ENCODE results near the gene ATRNL1.
"Not testable (repeated sequence)": the region's sequence is repeated elsewhere in the genome, so short reads cannot be mapped to it uniquely, and the experiment has no call there.

The ATRNL1 gene

DNA sequence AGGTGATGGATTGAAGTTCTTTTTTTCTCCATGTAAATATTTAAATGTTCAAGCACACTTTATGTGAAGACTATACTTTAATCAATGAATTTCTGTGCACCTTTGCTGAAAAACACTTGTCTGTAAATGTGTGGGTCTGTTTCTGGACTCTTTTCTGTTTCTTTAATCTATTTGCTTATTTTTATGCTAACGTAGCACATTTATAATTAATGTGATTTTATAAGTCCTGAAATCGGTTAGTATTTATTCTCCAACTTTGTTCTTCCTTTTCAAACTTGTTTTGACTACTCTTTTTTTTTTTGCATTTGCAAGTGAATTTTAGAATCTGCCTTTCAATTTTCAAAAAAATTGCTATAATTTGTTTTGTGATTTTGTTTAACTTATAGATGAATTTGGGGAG lies 334.4 kb downstream of the ATRNL1 start:
- no peak for DNase-seq (ENCODE audit: low read depth)

DNA sequence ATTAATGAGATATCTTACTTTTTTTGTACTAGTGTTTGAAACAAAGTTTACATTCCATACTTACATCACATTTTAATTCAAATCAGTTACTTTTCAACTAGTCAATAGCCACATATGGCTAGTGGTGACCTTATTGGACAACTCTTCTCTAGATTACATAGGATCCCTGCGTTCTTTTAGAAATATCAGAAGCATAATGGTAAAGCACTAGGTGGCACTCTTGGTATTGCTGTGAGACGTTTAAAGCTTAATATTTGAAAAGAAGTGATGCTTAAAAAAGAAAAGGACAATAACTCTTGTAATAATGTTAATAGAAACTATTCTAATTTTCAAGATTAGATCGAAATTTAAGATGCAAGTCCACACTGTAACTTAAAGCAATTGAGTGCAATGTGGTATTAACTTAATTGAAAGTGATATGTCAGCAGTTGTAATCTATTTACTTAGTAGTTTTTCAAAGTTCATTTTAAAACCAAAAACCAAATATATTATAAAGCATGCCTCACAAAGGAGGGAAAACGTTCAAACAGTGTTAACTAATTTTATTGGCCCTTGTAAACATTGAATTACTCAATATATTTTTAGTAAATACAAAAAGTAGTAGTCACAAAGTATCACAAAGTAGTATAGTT lies 339.1 kb downstream of the ATRNL1 start:
- no peak for DNase-seq (ENCODE audit: low read depth)

DNA sequence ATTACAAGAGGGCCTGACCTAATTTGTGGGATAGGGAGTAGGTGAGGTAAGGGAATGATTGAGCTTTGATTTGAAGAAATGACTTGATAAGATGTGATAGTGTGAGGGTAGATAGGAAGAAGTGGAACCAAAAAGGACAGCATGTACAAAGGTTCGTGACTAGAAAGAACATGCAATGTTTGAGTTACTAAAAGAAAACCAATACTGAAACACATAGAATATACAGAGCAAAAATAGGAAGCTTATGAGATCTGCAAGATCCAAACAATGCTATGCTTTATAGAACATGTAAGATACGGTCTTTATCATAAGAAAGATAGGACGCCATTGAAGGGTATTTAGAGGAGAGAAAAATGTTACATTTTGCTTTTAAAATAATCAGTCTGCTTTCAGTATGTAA lies 343.8 kb downstream of the ATRNL1 start:
- DNase-seq (ENCODE audit: low read depth): no peak

DNA sequence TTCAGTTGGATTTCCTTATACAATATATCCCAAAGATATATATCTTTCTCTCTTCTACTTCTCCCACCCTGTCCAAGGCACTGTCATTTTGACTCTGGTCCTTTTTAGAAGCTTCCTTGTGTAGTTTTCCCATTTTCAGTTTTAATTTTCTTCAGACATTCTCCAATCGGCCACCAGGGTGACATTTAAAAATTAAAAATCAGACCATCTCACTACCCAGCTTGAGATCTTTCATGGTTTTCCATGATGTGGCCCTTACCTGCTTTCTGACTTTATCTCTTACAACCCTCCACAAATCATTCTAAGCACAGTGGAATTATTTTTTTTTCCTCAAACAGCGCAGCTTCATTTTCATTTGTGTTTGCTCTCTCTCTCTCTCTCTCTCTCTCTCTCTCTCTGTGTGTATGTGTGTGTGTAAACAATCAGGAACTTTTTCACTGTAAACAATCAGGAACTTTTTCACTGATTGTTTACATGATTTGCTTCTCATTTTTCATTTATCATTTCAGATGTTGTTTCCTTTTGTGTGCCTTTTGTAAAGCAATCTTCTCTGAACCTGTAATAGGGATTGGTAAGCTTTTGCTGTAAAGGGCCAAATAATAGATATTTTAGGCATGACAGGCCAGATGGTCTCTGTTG lies 348.9 kb downstream of the ATRNL1 start:
- DNase-seq (ENCODE audit: low read depth): no peak

DNA sequence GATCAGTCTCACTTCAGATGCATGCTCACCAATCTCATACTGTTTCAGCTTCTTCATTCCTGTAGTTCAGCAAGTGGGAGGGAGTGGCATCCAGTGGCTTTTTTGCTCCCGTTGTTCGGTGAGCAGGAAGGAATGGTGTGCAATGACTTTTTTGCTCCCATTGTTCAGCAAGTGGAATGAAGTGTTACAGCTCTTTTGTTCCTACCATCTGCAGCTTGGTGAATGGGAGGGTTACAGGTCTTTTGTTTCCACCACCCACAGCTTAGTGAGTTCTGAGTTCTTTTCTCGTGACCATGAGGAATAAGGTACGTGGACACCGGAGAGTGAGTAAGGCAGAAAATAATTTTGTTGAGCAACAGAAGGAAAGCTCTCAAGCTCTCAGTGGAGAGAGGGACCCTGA lies 363.6 kb downstream of the ATRNL1 start:
- DNase-seq (ENCODE audit: low read depth): no peak

DNA sequence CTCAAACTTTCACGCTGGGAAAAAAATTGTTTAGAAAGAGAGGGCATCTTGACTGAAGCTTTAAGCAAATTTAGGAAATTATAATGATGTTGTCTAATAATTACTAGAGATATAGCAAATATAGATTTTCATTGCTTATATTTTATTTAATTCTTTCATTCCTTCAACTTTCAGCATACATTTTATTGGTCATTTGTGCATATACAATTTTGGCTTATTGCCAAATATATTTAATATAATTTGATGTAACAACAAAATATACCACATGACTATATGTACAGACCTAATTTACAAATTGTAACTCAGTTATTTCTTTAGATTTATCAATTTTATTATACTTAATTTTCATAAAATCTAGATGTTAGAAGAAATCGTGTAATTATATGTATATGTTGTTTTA lies 390.1 kb downstream of the ATRNL1 start:
- DNase-seq (ENCODE audit: low read depth): no peak

DNA sequence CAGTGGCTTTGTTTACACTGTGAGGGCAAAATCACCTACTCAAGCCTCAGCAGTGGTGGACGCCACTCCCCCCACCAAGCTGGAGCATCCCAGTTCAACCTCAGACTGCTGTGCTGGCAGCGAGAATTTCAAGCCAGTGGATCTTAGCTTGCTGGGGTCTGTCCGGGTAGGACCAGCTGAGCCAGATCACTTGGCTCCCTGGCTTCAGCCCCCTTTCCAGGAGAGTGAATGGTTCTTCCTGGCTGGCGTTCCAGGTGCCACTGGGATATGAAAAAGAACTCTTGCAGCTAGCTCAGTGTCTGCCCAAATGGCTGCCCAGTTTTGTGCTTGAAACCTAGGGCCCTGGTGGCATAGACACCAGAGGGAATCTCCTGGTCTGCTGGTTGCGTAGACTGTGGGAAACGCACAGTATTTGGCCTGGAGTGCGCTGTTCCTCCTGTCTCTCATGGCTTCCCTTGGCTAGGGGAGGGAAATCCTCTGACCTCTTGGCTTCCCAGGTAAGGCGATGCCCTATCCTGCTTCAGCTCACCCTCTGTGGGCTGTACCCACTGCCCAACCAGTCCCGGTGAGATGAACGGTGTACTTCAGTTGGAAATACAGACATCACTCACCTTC lies 398.5 kb downstream of the ATRNL1 start:
- DNase-seq (ENCODE audit: low read depth): no peak

DNA sequence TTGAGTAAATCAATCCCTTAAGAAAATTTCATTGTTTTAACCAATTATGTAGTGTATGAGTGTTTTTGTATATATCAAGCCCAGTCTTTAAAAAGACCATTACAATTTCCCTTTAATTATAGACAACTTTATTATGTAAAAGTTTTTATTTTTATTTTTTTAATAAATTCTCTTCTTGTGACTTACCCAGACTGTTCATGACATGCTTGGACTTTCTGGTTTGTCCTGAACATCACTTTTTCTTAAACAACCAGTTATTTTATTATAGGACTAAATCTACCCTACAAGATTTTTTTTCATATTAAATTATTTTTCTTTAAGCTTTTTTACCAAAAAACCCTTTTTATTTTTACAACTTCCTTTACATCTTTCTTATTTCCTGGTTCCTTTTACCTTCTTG lies 410.4 kb downstream of the ATRNL1 start:
- DNase-seq (ENCODE audit: low read depth): no peak

DNA sequence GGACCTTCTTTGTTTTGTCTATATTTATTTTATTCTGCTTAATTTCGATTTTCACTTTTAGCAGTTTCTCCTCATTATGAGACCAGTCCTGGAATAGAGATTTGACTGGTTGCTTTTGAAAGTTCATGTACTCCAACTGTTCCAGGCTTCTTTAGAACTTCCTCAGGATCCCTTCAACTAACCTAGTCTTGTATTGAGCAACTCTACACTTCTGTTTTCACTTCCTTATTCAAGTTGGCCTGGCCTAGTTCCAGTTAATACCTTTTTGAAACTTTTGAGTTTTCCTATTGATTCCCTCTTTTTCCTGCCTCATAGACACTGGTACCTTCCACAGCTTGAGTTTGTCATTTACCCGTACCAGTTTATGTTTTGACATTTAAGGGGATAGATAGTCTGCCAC lies 421.7 kb downstream of the ATRNL1 start:
- no peak for DNase-seq (ENCODE audit: low read depth)

DNA sequence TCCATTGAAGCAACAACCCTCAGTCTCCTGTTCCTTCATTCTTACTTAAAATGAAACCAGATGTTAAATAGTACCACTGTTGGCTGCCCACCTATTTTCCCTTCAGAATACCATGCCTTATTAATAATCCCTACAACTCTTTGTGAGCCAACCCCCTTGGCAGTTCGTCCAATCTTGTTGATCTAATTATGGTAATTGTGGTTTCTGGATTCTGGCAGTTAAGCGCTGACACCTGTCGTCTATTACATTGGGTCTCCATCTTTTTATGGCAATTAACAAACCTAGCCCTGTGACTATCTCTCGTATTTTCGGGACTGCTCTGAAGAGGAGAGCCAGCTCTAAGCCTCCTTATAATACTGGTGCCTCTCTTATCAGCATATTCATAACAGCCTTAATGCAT lies 432.0 kb downstream of the ATRNL1 start:
- DNase-seq (ENCODE audit: low read depth): no peak

DNA sequence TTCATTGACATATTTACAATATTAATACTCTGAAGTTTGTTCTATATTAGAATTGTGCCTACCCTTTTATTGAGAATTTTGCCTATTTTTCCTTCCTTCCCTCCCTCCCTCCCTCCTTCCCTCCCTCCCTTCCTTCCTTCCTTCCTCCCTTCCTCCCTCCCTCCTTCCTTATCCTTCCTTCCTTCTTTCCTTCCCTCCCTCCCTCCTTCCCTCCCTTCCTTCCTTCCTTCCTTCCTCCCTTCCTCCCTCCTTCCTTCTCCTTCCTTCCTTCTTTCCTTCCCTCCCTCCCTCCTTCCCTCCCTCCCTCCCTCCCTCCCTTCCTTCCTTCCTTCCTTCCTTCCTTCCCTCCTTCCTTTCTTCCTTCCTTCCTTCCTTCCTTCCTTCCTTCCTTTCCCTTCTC lies 434.5 kb downstream of the ATRNL1 start:
- not testable (repeated sequence) for DNase-seq (ENCODE audit: low read depth)

DNA sequence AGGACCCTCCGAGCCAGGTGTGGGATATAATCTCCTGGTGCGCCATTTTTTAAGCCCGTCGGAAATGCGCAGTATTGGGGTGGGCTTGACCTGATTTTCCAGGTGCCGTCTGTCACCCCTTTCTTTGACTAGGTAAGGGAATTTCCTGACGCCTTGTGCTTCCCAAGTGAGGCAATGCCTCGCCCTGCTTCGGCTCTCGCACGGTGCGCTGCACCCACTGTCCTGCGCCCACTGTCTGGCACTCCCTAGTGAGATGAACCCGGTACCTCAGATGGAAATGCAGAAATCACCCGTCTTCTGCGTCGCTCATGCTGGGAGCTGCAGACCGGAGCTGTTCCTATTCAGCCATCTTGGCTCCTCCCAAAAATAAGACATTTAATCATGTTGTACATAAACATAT lies 443.2 kb downstream of the ATRNL1 start:
- DNase-seq (ENCODE audit: low read depth): not testable (repeated sequence)

DNA sequence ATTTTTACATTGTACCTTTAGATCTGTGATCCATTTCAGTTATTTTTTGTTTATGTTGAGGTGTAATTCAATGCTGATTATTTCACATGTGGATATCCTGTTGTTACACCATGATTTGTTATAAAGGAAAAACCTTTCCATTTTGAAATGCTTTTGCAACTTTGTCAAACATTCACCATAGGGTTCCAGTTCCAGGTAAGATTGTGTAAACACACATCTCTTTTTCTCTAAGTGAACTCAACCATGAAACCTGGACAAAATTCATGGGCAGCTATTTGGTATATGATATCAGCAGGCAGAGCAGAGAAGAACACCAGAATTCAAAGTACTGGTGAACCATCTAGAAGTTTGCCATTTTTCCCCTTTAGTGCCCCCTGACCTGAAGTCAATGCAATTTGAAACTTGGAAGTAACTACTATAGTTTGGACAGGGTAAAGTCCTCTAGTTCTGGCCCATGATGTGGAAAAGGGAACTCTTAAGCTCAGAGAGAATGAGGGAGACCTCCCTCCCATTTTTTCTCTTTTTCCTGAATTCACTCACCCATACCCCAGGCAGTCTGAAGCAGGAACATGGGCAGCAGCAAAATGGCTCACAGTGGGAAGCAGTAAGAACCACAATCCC lies 446.1 kb downstream of the ATRNL1 start:
- DNase-seq (ENCODE audit: low read depth): no peak

DNA sequence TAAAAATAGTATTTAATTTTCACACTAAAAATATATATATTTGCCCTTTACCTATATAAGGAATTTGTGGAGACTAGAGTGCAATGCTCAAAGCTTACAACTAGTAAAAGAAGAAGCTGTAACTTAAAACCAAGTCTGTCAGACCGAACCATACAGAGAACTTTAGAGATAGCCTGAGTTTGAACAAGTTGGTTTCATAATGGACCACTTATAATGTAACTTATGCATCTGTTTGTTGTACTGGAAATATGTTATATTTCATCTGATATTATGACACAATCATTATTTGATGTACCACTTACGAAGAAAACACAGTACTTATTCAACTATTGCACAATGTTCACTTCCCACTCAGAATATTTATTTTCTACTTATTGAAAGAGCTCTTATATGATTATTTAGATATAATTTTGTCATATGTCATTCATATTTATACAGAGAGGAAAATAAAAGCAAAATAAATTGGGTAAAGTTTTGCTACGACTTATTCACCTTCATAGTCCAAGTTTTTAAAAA lies 462.8 kb downstream of the ATRNL1 start:
- DNase-seq (ENCODE audit: low read depth): no peak

DNA sequence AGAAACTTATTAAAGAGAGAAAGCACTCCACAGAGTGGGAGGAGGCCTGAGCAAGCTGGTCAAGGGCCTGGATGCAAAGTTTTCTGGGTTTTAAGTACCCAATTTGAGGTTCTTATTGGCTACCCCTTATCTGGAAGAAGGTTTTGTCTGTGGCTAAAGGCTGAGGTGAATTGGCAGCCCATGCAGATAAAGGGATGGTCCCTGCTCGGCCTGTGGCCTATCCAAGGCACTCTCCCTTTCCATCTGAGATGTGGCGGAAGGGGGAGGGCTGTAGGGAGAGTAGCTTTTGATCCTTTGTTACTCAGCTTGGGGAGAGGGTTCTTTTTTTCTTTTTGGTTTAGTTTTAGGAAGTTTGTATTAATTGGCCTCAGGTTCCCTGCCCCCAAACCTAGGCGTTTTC lies 465.1 kb downstream of the ATRNL1 start:
- DNase-seq (ENCODE audit: low read depth): no peak

DNA sequence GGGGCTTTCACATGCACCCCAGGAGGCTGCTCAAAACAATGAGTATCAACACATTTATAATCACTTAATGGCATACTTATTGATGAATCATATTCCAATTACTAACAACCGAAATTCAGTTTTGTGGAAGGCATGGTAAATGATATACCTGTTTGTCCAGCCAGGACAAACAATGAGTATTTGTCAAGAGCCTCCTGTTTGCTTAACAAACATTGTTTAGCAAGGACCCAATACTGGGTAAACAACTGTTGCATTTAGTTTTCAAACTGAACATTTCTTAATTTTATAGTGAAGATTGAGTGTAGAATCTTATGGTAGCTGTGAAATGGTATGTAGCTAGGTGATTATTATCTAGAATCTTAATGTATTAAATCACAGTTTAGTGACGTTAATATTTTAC lies 473.7 kb downstream of the ATRNL1 start:
- DNase-seq (ENCODE audit: low read depth): no peak

DNA sequence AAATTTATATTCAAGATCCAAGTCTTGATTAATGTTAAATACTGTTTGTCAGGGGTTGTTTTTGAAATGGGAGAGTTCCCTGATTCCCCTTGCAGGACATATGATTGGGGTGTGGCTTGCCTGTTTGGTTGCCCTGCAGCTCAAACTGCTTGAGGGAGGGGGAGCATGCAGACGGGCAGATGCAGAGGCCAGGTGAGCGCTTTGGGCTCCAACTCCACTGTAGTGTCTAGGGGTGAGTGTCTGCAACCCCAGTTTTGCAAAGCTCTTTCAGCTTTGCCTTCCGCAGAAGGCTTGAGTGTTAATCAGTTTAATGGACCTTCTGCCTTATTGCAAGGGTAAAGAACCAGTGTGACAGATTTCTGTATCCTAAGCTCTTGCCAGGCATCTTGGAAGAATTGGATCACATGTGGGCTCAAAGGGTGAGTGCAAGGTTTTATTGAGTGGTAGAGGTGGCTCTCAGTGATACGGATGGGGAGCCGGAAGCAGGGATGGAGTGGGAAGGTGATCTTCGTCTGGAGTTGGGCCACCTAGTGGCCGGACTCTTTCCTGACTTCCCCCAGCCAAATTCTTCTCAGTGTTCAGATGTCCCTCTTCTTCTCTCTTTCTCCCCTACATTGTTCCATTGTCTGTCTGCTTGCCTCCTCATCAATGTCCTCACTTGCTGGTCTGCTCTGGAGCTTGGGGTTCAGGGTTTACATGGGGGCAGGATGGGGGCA lies 479.7 kb downstream of the ATRNL1 start:
- no peak for DNase-seq (ENCODE audit: low read depth)

DNA sequence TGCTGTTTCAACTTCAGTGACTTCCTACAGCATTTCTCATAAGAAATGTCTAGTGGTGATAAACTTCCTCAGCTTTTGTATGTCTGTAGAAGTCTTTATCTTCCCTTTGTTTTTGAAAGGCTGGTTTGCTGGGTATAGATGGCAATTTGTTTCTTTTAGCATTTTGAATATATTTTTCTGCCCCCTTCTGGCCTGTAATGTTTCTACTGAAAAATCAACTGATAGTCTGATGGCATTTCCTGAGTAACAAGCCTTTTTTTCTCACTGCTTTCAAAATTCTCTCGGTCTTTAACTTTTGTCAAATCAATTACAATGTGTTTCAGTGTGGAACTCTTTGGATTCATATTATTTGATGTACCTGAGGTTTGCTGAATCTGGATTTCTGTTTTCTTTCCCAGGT lies 487.1 kb downstream of the ATRNL1 start:
- no peak for DNase-seq (ENCODE audit: low read depth)

DNA sequence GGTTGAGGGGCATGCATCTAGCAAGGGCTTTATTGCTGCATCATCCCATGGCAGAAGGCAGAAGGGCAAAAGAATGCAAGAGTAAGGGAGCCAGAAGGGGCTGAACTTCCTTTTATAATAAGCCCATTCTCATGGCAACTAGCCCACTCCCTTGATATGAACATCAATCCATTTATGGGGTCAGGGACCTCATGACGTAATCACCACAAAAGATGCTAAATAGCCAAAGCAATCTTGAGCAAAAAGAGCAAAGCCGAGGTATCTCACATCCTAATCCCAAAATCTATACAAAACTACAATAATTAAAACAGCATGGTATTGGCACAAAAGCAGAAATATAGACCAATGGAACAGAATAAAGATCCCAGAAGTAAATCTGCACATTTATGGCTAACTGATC lies 499.9 kb downstream of the ATRNL1 start:
- DNase-seq (ENCODE audit: low read depth): no peak

DNA sequence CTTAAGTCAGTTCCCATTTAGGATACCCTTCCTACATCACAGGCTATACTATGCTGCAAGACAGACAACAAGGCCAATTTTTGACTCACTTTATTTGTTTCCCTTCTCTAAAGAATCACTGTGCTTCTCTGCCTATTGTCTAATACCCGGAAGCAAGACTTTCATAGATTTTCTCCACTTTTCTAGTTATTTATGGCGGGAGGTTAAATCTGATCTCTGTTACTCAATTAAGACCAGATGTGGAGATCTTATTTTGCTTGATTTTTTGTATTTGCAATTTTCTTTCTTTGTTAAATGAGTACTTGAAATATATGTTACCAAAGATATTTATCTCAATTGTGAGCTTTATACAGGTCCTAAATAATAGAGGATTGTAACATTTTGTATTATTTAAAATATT lies 511.5 kb downstream of the ATRNL1 start:
- DNase-seq (ENCODE audit: low read depth): no peak

DNA sequence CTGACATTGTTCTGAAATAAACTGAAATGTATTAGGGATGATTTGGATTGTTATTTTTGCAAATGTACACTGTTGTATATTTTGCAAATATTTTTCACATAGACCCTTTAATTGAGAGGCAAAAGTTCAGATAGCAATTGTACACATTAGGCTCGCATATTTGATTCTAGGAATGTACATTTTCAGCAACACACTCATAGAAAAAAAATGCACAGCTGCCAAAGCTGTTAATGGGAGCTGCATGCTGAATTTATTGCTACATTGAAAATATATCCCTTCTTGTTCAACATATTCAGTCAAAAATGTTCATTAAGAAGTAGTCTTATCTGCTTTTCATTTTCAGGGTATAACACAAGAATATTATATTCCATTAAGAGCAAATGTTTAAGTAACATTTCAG lies 512.9 kb downstream of the ATRNL1 start:
- DNase-seq (ENCODE audit: low read depth): no peak

DNA sequence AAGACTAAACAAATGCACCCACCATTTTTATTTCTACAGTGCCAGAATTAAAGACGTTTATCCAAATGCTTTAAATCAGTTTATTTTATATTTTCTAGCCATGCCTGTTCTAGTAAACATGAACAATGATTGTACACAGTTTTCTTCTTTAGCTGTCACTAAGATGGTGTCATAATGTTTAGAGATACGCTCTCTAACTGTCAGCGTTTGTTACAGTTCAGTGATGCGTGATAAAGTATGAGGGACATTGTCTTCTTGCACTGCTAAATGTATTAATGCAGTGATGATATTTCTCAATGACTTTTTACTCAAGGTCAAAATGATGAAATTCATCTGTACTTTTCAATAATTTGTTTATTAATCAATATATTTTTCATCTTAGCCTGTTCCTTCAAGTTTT lies 513.6 kb downstream of the ATRNL1 start:
- no peak for DNase-seq (ENCODE audit: low read depth)

DNA sequence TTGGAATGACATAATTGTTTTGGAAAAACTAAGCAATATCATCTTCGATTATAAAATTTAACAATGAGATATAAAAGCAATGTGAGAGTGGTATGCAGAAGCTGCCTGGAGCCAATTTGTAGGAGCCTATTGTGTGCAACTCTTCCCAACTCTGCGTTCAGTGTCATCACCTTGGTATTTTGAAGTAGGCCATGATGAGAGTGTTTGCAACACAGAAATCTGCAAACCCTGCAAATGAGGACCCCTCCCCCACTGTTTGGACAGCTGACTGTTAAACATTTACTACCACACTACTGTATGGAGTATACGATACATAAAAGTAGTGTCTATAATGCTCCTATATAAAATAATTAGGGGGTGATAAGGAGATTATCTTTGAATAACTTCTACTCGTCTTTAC lies 531.3 kb downstream of the ATRNL1 start:
- no peak for DNase-seq (ENCODE audit: low read depth)
